Measurements from ENCODE around the gene HNMT.
"Not testable (repeated sequence)": the region's sequence is repeated elsewhere in the genome, so short reads cannot be mapped to it uniquely, and the experiment has no call there.

HNMT gene

DNA sequence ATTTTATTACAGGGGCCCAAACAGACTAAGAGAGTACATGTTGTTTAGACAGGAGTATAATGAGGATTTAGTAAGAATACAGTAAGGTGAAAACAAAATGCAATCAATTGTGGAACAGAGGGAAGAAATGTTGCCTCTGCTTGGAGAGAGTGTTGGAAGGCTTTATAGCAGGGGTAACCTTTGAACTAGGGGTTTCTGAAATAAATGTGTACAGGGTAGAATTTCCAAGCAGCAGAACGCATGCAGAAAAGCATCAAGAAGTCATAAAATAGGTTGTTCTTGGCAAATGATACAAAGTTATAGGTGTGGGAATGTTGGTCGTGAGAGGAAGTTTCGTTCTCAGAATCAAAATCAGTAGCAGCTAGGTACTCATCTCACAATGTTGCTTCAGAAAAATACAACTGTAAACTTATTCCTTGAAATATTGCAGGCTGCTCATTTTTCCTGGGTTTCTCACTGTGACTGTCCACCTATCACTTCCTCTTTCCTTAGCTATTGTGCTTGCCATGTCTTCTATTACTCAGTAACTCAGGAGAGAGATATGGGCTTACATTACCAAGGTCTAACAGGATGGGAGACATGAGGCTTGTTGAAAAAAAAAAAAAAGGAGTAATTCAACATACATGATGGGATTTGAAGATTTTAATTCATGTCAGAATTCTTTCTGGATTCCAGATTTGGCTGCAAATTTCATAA, 17.1 kb upstream of the HNMT start:
- no peak for DNase-seq

DNA sequence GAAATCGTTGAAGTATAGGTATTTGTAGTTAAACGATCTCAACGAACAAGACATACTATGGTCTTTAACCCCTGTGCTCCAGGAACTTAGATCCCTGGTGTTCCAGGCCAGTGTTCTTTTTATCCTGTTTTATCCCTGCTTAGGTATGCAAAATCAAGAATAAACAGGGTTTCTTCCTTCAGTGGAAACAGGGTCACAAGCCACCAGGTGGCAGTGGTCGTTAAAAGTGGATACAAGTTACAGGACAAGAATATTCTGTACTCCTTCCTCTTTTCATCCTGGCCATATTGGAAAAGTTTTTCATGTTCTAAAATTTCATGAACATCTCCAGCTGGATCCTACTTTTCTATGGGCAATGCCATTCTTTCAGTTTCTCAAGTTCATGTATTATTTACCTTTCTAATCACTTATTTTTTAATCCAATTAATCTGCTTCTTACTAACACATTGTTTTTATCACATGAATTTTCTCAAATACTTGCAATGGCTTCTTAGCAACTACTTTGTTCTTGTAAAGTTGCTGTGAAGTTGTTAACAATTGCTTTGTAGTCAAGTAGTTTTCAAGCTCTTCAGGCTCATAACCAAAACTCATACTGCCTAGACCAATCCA, 16.4 kb upstream of the HNMT start:
- peak in 2 of 6 experiments; percentile 1 to 10 for DNase-seq

GRCh38 chr2:137948894-137949293, 15.4 kb upstream of the HNMT start:
- no peak for DNase-seq

GRCh38 chr2:137950238-137950637, 14.0 kb upstream of the HNMT start:
- no peak for DNase-seq

- no peak for DNase-seq
These were observed 12.7 kb upstream of the HNMT start for GRCh38 chr2:137951586-137951985.

- no peak for DNase-seq
These were observed 11.6 kb upstream of the HNMT start for GRCh38 chr2:137952586-137953129.

- no peak for DNase-seq
These were observed 8.7 kb upstream of the HNMT start for GRCh38 chr2:137955536-137955935.

DNA sequence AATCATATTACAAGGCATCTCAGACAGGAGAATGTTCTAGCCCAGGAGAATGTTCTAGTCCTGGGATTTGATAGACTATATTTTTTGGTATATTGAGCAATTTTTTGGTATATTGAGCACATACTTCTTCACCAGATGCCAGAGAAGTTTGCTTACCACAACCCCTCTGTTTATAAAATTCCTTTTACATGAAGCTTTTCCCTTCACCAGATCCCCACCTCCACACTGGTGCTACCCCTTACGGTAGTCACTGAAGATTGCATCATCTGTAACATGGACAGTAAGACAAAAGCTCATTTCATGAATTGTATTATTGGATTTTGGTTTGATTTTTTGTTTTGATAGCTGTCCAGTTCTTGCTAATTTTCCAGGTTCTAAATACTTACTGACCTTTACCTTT, 7.2 kb upstream of the HNMT start:
- DNase-seq = no peak

GRCh38 chr2:137959166-137959565, 5.1 kb upstream of the HNMT start:
- no peak for DNase-seq

DNA sequence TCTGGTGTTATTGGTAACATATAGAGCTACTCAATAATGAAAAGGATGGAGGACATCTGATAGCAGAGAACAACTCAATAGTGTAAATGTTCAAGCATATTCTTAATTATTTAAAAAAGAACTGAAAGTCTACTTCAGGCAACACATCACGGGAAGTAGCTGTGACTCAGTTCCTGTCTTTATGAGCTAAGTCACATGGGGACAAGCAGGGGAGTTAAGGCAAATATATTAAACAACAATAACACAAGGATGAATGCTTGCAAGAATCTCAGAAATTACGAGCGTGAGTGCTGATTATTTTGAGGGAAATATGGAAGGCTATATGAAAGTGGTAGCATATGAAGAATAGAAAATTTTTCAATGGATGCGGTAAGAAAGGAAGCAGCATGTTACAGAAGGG, 4.0 kb upstream of the HNMT start:
- no peak for DNase-seq

- DNase-seq = no peak
These were observed 2.7 kb upstream of the HNMT start for GRCh38 chr2:137961602-137962001.

DNA sequence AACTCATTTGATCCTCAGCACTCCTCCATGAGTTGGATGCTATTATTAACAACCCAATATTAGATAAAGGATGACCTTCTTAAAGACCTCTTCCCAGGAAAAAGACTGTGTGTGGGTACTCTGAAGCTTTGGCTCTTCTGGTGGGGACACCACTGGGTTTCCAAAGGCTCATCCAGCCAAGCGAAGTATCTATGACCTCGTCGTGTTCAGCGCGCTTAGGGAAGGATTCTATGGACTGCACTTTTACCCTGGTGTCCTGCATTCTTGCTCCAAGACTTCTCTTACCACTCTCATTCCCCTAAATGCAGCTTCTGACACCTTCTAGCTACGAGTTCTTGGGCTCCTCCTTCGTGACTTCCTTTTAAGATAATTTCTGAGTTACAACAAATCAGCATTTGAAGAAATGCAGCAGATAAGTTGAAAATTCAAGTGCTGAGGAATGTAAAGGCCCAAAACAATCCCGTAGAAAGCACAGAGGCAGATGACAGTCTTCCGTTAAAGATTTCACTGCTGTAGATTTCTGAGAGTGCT, 673 bp upstream of the HNMT start:
- DNase-seq = no peak

DNA sequence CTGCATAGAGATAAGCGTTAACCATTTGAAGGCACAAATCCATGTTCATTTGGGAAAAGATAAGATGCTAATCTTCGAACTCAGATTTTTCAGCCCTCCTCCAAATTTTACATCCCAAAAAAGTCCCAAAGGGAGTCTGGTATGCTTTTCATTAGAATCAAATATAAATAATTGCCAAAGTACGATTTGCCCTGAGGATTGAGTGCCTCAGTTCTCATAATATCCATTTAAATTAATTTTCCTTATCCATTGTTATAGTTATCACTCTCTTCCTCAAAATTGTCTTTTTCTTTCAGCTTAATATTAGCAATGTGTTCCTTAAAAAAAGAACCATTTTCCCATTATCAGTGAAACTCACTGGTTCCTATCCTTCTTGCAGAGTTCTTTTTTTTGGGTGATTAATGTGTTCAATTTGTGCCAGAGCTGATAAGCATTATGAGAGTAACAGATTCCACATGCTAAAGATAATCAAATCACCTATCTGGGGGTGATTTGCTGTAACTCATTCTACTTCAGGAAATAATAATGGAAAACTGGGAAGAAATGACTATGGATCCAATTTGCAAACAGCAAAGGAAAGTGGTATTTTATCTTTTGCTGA, 686 bp downstream of the HNMT start:
- no peak for DNase-seq

DNA sequence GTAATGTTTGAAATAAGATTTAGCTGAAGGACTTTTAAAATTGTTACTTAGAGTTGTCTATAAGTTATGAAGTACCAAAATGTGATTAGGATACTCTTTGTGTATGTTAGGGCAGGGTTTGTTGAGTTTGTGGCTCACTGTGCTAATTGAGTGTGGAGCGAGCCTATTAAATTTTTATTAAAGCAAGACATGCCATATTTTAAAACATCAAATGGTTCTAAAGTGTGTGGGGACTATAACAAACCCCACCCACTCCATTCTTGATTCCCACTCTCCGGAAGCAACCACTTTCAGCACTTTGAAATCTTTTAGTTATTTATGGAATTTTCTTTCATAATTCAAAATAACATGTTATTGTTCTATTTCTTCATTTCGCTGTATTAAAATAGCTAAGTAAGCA, 1.8 kb downstream of the HNMT start:
- no peak for DNase-seq

DNA sequence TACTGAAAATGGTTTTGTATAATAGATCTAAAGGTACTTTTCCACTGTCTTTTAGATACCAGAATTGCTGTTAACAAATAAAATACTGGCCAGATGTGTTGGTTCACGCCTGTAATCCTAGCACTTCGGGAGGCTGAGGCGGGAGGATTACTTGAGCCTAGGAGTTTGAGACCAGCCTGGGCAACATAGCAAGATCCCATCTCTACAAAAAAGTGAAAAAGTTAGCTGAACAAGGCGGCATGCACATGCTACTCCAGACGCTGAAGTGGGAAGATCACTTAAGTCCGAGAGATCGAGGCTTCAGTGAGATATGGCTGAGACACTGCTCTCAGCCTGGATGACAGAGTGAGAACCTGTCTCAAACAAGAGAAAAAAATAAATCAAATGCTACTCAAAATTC, 2.8 kb downstream of the HNMT start:
- DNase-seq = no peak

DNA sequence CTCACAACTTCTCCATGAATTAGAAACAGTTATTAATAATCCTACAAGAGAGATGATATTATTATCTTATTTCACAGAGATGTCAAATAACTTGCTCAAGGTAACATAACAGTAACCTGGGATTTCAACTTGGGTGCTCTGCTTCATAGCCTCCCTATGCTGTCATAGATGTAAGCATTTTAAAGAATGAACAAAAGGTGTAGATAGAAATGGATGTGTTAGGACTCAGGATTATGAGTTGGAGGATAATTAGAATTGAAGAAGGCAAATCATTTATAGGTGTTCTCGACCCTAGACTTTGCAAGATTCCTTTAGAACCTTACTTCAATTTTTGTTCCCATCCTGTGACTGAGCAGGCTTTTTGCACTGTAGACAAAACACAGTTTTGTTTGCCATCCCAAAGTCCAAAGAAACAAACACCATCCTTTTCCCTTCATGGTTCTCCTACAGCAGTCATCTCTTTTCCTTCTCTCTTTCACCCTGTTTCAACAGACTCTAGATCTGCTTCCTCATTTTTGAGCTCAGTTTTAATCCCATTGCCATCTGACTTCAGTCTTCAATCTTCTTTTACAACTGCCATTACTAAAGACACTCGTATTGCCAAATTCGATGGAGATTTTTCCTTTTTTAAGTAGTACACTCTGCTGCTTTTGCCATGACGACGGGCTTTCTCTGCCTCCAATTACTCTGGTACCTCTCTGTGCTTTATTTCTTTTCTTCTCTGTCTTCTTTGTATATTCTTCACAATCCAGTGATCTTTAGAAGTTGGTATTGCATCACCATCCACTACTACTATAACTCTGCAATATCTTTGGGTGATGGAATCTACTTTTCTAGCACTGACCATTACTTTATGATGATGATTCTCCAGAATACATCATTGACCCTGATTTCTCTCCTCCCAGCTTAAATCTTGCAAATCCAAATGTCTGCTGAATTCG, 4.5 kb downstream of the HNMT start:
- no peak for DNase-seq

GRCh38 chr2:137969418-137969765, 5.1 kb downstream of the HNMT start:
- DNase-seq = no peak

- DNase-seq = no peak
These were observed 5.6 kb downstream of the HNMT start for GRCh38 chr2:137969876-137970275.

DNA sequence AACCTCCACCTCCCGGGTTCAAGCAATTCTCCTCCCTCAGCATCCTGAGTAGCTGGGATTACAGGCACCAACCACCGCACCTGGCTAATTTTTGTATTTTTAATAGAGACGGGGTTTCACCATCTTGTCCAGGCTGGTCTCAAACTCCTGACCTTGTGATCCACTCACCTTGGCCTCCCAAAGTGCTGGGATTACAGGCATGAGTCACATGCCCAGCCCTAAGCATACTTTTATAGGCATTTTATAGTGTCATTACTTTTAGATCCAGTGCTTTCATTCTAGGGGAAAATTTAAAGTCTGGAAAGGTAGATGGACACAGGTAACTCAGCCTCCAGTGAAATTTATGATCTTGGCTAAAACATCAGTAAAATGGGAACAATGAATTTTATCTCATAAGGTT, 7.0 kb downstream of the HNMT start:
- not testable (repeated sequence) for DNase-seq

GRCh38 chr2:137973280-137973679, 9.0 kb downstream of the HNMT start:
- no peak for DNase-seq

- no peak for DNase-seq
These were observed 11.3 kb downstream of the HNMT start for GRCh38 chr2:137975280-137976271.

DNA sequence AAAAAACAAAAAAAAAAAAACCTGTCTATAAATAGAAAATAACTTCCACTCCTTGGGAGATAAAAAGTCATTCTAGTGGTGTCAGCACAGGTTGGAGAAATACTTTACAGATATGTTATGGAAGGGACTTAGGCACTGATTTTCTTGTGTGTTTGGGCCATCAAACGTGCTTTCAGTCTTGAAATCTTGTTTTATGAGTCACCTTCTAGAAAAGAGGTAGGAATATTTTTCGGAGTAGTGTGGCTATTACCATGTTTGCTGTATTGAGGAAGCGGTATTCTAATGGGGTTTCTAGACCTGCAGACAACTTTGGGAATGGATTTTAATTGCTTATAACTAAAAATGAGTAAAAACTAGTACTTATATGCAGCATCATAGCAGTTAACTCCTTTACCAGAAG, 12.0 kb downstream of the HNMT start:
- no peak for DNase-seq

Data from stimulated activated naive CD4-positive, alpha-beta T cell (primary cell).